Measurements from ENCODE around the gene TNFSF10.

The TNFSF10 gene

DNA sequence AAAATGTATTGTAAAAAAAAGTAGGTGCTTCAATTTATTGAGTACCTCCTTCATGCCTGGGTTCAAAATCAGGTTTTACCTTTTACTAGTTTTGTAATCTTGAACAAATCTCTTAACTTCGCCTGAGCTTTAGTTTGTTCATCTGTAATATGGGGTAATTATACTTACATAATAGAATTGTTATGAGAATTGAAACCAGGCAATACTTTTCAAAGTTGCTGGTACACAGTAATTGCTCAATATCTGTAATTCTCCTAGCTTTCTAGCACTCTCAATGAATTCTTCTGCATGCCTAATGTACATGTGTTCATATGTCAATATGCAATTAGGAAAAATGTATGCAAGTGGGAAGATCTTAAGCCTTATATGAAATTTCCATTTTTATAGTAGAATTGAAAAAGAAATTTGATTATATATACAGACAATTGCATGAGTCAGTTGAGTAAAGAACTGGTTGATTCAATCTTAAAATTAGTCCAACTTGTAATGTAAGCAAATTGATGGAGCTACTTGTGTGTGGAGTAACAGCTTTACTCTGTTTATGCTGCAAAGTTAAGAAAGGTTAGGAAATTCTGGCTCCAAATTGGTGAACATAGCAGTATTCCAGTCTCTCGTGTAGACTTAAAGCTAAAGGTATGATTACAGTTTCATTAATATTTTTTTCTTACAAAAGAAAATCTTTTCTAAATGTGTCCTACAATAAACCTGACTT lies 4.1 kb downstream of the TNFSF10 start:
- H3K4me3 ChIP-seq (ENCODE audit: low read length) = no peak overlapping the region
- TF ChIP-seq, protein P1, sequence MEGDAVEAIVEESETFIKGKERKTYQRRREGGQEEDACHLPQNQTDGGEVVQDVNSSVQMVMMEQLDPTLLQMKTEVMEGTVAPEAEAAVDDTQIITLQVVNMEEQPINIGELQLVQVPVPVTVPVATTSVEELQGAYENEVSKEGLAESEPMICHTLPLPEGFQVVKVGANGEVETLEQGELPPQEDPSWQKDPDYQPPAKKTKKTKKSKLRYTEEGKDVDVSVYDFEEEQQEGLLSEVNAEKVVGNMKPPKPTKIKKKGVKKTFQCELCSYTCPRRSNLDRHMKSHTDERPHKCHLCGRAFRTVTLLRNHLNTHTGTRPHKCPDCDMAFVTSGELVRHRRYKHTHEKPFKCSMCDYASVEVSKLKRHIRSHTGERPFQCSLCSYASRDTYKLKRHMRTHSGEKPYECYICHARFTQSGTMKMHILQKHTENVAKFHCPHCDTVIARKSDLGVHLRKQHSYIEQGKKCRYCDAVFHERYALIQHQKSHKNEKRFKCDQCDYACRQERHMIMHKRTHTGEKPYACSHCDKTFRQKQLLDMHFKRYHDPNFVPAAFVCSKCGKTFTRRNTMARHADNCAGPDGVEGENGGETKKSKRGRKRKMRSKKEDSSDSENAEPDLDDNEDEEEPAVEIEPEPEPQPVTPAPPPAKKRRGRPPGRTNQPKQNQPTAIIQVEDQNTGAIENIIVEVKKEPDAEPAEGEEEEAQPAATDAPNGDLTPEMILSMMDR (IDR thresholded peaks at IDR 0.05; ENCODE audit: insufficient read depth, low read depth, low read length, missing control alignments) = no peak
- peak; percentile 17 for DNase-seq (ENCODE audit: low read depth)

DNA sequence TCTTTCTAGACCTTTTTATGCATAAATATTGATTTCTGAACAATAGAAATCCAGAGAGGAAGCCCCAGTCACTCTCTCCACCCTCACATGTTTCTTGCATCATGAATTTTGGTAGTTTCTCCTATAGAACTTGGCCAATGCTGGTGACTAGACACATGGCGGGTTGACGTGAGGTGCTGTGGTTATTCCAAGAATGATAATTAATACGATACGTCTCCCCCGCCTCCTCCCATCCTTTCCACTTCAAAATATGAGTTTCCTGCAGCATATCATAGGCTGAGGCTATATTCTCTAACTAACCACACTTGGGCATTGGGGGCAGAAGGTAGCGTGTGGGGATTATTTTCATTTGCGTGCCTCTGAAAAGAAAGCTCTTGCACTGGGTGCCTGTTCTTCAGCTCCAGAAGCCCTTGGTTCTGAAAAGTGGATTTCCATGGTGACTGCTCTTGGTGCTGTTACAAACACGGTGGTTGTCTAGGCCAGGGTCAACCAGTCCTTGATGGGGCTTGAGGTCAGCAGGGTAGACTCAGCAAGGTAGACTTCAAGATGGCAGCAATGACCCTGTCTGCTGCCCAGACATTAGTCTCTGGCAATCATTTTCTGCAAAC lies 5.3 kb downstream of the TNFSF10 start:
- peak; percentile 39 for DNase-seq (ENCODE audit: low read depth)
- H3K4me3 ChIP-seq (ENCODE audit: low read length) = no peak overlapping the region
- TF ChIP-seq, protein P1 (IDR thresholded peaks at IDR 0.05; ENCODE audit: insufficient read depth, low read depth, low read length, missing control alignments) = no peak

DNA sequence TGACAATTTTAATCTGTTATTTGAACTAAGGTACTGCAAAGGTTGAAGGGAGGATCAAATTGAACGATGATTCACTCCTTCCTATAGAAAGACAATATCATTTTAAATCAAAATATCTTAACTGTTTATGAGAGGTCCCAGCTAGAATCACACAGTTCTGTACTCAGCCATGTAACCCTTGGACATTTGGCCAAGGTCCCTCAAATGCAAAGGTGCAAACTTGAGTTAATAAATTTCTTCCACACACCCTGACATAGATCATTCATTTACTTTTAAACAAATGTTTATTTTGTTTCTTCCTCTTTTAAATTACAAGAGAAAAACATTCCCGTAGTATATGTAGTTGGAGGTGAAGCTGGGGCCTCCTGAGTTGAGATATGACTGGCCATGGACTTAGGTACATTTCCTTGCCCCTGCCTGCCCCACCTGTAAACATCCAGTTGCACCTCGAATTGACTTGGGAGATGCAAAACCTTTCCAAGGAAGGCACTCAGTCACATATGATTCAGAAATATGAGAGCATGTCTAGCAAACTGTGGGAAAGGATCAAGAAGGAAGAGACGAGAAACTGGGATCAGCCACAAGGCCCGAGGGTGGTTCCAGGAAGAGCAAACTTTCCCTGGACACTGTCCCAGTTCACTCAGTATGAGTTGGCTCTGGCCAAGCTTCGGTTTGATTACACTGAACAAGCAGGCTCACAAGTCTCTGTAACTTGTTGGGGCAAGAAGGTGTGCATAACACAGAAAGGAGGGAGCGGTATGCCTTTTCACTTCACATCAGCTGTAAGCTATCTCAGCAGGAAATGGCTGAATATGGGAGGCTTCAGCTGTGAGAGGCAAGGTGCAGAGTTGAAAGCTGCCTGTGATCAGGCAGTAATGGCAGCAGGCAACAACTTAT lies 6.7 kb downstream of the TNFSF10 start:
- TF ChIP-seq, protein P1 (IDR thresholded peaks at IDR 0.05; ENCODE audit: insufficient read depth, low read depth, low read length, missing control alignments) = no peak
- peak; percentile 100 for DNase-seq (ENCODE audit: low read depth)
- no peak overlapping the region for H3K4me3 ChIP-seq (ENCODE audit: low read length)

DNA sequence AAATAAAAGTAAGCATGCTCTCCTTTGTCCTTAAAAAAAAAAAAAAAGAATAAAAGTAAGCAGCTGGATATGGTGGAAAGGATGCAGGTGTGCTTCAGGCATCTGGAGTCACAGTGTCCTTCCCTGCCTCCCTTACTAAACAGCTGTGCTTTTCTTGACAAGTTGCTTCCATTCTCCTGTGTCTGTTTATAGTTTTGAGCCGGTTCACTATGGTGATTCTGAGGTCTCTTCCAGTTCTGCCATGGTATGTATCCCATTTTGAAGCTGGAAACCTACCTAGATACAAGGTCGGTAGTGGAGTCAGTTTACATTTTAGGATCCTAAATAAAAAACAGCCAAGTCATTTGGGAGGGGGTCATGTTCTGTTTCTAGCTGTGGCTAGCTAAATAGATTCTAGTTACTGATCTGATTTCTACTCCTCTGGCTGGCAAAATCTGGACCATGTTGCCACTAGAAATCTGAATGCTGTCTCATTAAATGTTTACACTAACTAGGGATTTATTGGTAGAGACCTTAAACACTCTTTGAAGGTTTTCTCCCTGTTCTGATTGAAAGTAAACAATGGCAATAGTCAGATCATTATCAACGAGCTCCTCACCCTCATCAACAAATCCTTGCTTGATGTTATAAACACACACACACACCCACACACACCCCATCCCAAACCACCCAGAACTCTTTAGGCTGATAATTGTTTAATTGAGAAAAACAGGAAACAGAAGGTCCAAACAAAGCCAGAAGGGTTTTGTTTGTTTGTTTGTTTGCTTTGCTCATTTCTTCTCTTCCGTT lies 7.9 kb downstream of the TNFSF10 start:
- no peak overlapping the region for H3K4me3 ChIP-seq (ENCODE audit: low read length)
- DNase-seq (ENCODE audit: low read depth) = no peak
- TF ChIP-seq, protein P1 (IDR thresholded peaks at IDR 0.05; ENCODE audit: insufficient read depth, low read depth, low read length, missing control alignments) = no peak

DNA sequence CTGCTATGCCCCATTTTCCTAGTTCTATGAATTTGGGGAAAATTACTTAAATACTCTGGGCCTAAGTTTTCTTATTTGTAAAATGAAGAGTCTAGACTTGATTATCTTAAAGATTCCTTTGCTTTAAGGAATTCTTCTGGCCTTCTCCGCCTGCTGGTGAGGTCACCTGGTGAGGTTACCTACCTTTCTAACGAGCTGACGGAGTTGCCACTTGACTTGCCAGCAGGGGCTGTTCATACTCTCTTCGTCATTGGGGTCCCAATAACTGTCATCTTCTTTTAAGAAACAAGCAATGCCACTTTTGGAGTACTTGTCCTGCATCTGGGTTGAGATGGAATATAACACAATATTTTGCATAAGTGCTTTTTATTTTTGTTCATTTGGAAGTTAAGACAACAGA lies 8.6 kb downstream of the TNFSF10 start:
- no peak for DNase-seq (ENCODE audit: low read depth)
- TF ChIP-seq, protein P1 (IDR thresholded peaks at IDR 0.05; ENCODE audit: insufficient read depth, low read depth, low read length, missing control alignments) = no peak
- H3K4me3 ChIP-seq (ENCODE audit: low read length) = no peak overlapping the region

DNA sequence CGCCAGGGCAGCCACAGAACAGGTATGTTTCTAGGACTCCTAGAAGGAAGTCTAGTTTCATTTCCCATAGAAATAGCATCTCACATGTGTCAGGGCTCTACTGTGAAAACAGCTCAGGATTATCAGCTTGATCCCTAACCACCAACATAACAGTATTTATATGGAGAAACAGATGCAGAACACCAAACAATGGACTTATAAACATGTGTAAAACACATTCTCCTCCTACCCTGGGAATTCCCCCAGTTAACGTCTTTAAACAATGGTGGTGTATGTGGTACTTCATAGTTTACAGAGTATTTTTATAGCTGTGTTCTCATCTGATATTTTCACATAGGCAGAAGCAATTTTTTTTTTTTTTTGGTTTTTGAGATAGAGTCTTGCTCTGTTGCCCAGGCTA lies 9.7 kb downstream of the TNFSF10 start:
- DNase-seq (ENCODE audit: low read depth) = no peak
- TF ChIP-seq, protein P1 (IDR thresholded peaks at IDR 0.05; ENCODE audit: insufficient read depth, low read depth, low read length, missing control alignments) = no peak
- no peak overlapping the region for H3K4me3 ChIP-seq (ENCODE audit: low read length)
